IMR-90 (cell line): ENCODE data around the gene MYO9B. TPM values are rescaled to one million over a fixed set of nuclear protein-coding genes. Genes with fewer than 3 reads are reported as not detected.

Experiments
- ATAC-seq: fragments of 200-7000 bp; cut with Tn5 transposase; 2 replicates; pipeline ENCODE4 v1.9.1; 2020; ENCODE audit warnings: low read depth, mild to moderate bottlenecking, moderate library complexity
- BruUV-seq: library from RNA; stranded (reverse); fragments of 400-500 nt; replicated peaks from 2 replicates; lab custom pipeline; 2021; lab: Mats Ljungman, UMichigan
- CTCF ChIA-PET: fragments of 300-600 bp; formaldehyde crosslinking; extraction: SDS; loops from one replicate; lab custom pipeline; 2021; ENCODE audit warnings: antibody characterized with exemption; lab: Yijun Ruan, JAX
- POLR2A ChIA-PET: fragments of 300-600 bp; sonication (Branson Sonifier 250); formaldehyde crosslinking; loops from one replicate; lab custom pipeline; 2022; ENCODE audit warnings: antibody characterized with exemption; ENCODE audit not compliant: unreplicated experiment; lab: Charles Lee
- DNase-seq: peaks from one replicate; pipeline ENCODE4 v3.0.0; 2013
- H2AFZ ChIP-seq: replicated peaks from 2 replicates; pipeline ENCODE3; 2013; ENCODE audit warnings: low read length, mild to moderate bottlenecking; ENCODE audit not compliant: poor library complexity
- H2AK5ac ChIP-seq: 2 replicates; pipeline ENCODE4 v1.6.1; 2013; ENCODE audit warnings: low read depth, low read length, inconsistent platforms
- H2AK9ac ChIP-seq: replicated peaks from 2 replicates; pipeline ENCODE3; 2013; ENCODE audit warnings: mild to moderate bottlenecking, low read depth, low read length, moderate library complexity; ENCODE audit not compliant: poor library complexity
- H2BK120ac ChIP-seq: 2 replicates; pipeline ENCODE4 v1.6.1; 2013; ENCODE audit warnings: low read depth, low read length, inconsistent platforms
- H2BK15ac ChIP-seq: 3 replicates; pipeline ENCODE4 v1.6.1; 2013; ENCODE audit warnings: low read depth, low read length, inconsistent platforms
- H2BK20ac ChIP-seq: 2 replicates; pipeline ENCODE4 v1.6.1; 2013; ENCODE audit warnings: low read depth, mild to moderate bottlenecking, inconsistent platforms, low read length, moderate library complexity
- H2BK5ac ChIP-seq: 2 replicates; pipeline ENCODE4 v1.6.1; 2013; ENCODE audit warnings: mild to moderate bottlenecking, low read depth, low read length, inconsistent platforms; ENCODE audit not compliant: poor library complexity, severe bottlenecking
- H3K14ac ChIP-seq: replicated peaks from 2 replicates; pipeline ENCODE4 v1.6.1; 2013; ENCODE audit warnings: low read depth, low read length, inconsistent platforms
- H3K18ac ChIP-seq: 2 replicates; pipeline ENCODE4 v1.6.1; 2013; ENCODE audit warnings: low read depth, low read length, control low read depth
- H3K23ac ChIP-seq: 2 replicates; pipeline ENCODE4 v1.6.1; 2013; ENCODE audit warnings: low read depth, low read length, inconsistent platforms
- H3K27ac ChIP-seq: 2 replicates; pipeline ENCODE4 v1.5.1; 2013; ENCODE audit warnings: mild to moderate bottlenecking, control low read depth, low read length; ENCODE audit not compliant: insufficient read depth
- H3K27me3 ChIP-seq: 2 replicates; pipeline ENCODE4 v1.6.1; 2013; ENCODE audit warnings: low read length; ENCODE audit not compliant: control insufficient read depth, insufficient read depth
- H3K36me3 ChIP-seq: 2 replicates; pipeline ENCODE4 v1.6.1; 2013; ENCODE audit warnings: low read length, mixed read lengths; ENCODE audit not compliant: control insufficient read depth, insufficient read depth
- H3K4ac ChIP-seq: 2 replicates; pipeline ENCODE4 v1.6.1; 2013; ENCODE audit warnings: low read depth, low read length, inconsistent platforms
- H3K4me1 ChIP-seq: 2 replicates; pipeline ENCODE4 v1.6.1; 2013; ENCODE audit warnings: low read length, mixed read lengths; ENCODE audit not compliant: control insufficient read depth, insufficient read depth
- H3K4me2 ChIP-seq: 2 replicates; pipeline ENCODE4 v1.6.1; 2013; ENCODE audit warnings: low read depth, mild to moderate bottlenecking, control low read depth, low read length, moderate library complexity
- H3K4me3 ChIP-seq: 2 replicates; pipeline ENCODE4 v1.5.1; 2013; ENCODE audit warnings: low read depth, mild to moderate bottlenecking, control low read depth, low read length, moderate library complexity; ENCODE audit not compliant: insufficient read depth
- H3K56ac ChIP-seq: 2 replicates; pipeline ENCODE4 v1.6.1; 2013; ENCODE audit warnings: low read length, inconsistent platforms; ENCODE audit not compliant: insufficient read depth; ENCODE audit errors: extremely low read depth
- H3K79me1 ChIP-seq, 2 experiments: 2 replicates each; pipeline ENCODE4 v1.6.1; 2013; ENCODE audit warnings: low read length in 2 of 2, inconsistent platforms in 1 of 2, low read depth in 1 of 2
- H3K9ac ChIP-seq: 2 replicates; pipeline ENCODE4 v1.6.1; 2013; ENCODE audit warnings: low read depth, low read length, control low read depth
- H3K9me1 ChIP-seq: 2 replicates; pipeline ENCODE4 v1.6.1; 2013; ENCODE audit warnings: low read length, inconsistent platforms; ENCODE audit not compliant: insufficient read depth
- H3K9me3 ChIP-seq: 2 replicates; pipeline ENCODE4 v1.6.1; 2013; ENCODE audit warnings: low read length; ENCODE audit not compliant: control insufficient read depth, insufficient read depth
- H4K20me1 ChIP-seq: 2 replicates; pipeline ENCODE4 v1.6.1; 2013; ENCODE audit warnings: low read length, inconsistent platforms; ENCODE audit not compliant: insufficient read depth
- H4K5ac ChIP-seq: 2 replicates; pipeline ENCODE4 v1.6.1; 2013; ENCODE audit warnings: mild to moderate bottlenecking, low read depth, low read length, control low read depth
- H4K8ac ChIP-seq, 2 experiments: 2 replicates each; pipeline ENCODE4 v1.6.1; 2013; ENCODE audit warnings: low read depth in 2 of 2, low read length in 2 of 2, control low read depth in 1 of 2, inconsistent platforms in 1 of 2
- H4K91ac ChIP-seq: 2 replicates; pipeline ENCODE4 v1.6.1; 2013; ENCODE audit warnings: low read depth, low read length, inconsistent platforms; ENCODE audit not compliant: insufficient read depth
- BHLHE40 ChIP-seq: fragments of 150-350 bp; IDR thresholded peaks from 2 replicates; pipeline ENCODE4 v1.6.1; 2016; ENCODE audit warnings: mild to moderate bottlenecking, low read depth, low read length
- CHD1 ChIP-seq: IDR thresholded peaks from 2 replicates; pipeline ENCODE4 v1.6.1; 2012; ENCODE audit warnings: low read depth, low read length, improper control_type of control experiment
- FOS ChIP-seq: fragments of 150-350 bp; IDR thresholded peaks from 2 replicates; pipeline ENCODE4 v1.6.1; 2016; ENCODE audit warnings: low read depth, low read length
- MAZ ChIP-seq: IDR thresholded peaks from 2 replicates; pipeline ENCODE4 v1.6.1; 2012; ENCODE audit warnings: low read depth, mild to moderate bottlenecking, low read length, improper control_type of control experiment, moderate library complexity, borderline replicate concordance
- MXI1 ChIP-seq: IDR thresholded peaks from 2 replicates; pipeline ENCODE4 v1.6.1; 2012; ENCODE audit warnings: low read depth, mild to moderate bottlenecking, low read length, moderate library complexity, borderline replicate concordance
- NFE2L2 ChIP-seq: fragments of 150-350 bp; IDR thresholded peaks from 2 replicates; pipeline ENCODE4 v1.6.1; 2016; ENCODE audit warnings: low read depth, mild to moderate bottlenecking, low read length
- POLR2A ChIP-seq: IDR thresholded peaks from 2 replicates; pipeline ENCODE4 v1.6.1; 2012; ENCODE audit warnings: mild to moderate bottlenecking, low read depth, low read length
- RCOR1 ChIP-seq: IDR thresholded peaks from 2 replicates; pipeline ENCODE4 v1.6.1; 2012; ENCODE audit warnings: mild to moderate bottlenecking, low read length, improper control_type of control experiment; ENCODE audit not compliant: insufficient replicate concordance
- SMC3 ChIP-seq: fragments of 150-350 bp; IDR thresholded peaks from 2 replicates; pipeline ENCODE4 v1.6.1; 2016; ENCODE audit warnings: low read depth, mild to moderate bottlenecking, antibody characterized with exemption, low read length, moderate library complexity
- USF2 ChIP-seq: fragments of 150-350 bp; IDR thresholded peaks from 2 replicates; pipeline ENCODE4 v1.6.1; 2017; ENCODE audit warnings: mild to moderate bottlenecking, antibody characterized with exemption, low read length, low read depth
- WGBS, 2 experiments: methylation state at CpG; one replicate each; pipeline versions ENCODE4 v1.1.5 to v1.1.7; 2013; ENCODE audit warnings: missing lambda C conversion rate in 2 of 2; ENCODE audit not compliant: insufficient read length in 1 of 2; ENCODE audit errors: extremely low coverage in 2 of 2; 5-methylcytosine and 5-hydroxymethylcytosine counted together
- dilution Hi-C: fragments of 300-500 bp; cut with HindIII; formaldehyde crosslinking; loops from one replicate; pipeline ENCODE4 v1.14.3; 2018; ENCODE audit warnings: low sequenced_read_pairs; ENCODE audit not compliant: unreplicated experiment
- in situ Hi-C: fragments of 300-500 bp; cut with MboI; formaldehyde crosslinking; loops from 3 replicates; pipeline ENCODE4 v1.14.3; 2019; ENCODE audit warnings: low sequenced_read_pairs, inconsistent platforms, mixed read lengths
- intact Hi-C: fragments of 100-400 bp; cut with micrococcal nuclease; formaldehyde crosslinking; loops from 2 replicates; pipeline ENCODE4 v1.10.0; 2022
- polyA plus RNA-seq, 3 experiments: library from polyadenylated mRNA; depleted of rRNA; stranded (reverse); fragments of >200 nt; gene quantifications; 2 replicates each; pipeline ENCODE4 v1.2.3, GENCODE V29; 2012; ENCODE audit warnings: low replicate concordance in 1 of 3
- total RNA-seq: library from RNA; depleted of rRNA; stranded (reverse); fragments of >200 nt; gene quantifications from 2 replicates; pipeline ENCODE4 v1.2.3, GENCODE V29; 2012
- TF ChIP-seq, protein P1 (sequence below): conservative IDR thresholded peaks from 2 replicates; pipeline ENCODE4 v1.5.1; 2012; ENCODE audit warnings: mild to moderate bottlenecking, low read depth, low read length, improper control_type of control experiment
- TF ChIP-seq, protein P2 (sequence below): fragments of 150-350 bp; IDR thresholded peaks from 2 replicates; pipeline ENCODE4 v1.6.1; 2016; ENCODE audit warnings: low read depth, mild to moderate bottlenecking, low read length, moderate library complexity, borderline replicate concordance

Gene MYO9B
- total and polyA plus RNA-seq, 2 of the 4 experiments (the other 2 are of a cell fraction): 61.8 to 77.8 TPM

- H3K56ac ChIP-seq: peak overlapping the region; percentile 91
- H3K4me1 ChIP-seq: peaks cover 11% of the 10 kb centered on the region
- peaks cover 4% of the 10 kb centered on the region; the same call in 1 of the 2 replicates for H3K36me3 ChIP-seq
- H3K79me1 ChIP-seq: peaks cover 27 to 70% of the 10 kb centered on the region in 2 experiments
- H3K9me1 ChIP-seq: peaks cover 5% of the 10 kb centered on the region; the same call in 1 of the 2 replicates
- DNase-seq (peak; percentile 97), ATAC-seq (peak; percentile 97)
- peak overlapping the region; percentile 84 for H3K4me2 ChIP-seq
- peak overlapping the region; percentile 99 for H3K14ac ChIP-seq
- BruUV-seq: no TSS peak
- H2AK5ac ChIP-seq: peak overlapping the region; percentile 95
- H2AK9ac ChIP-seq: peak overlapping the region; percentile 84
- H3K9me3 ChIP-seq: no peaks in the 10 kb centered on the region
- POLR2A ChIA-PET: no interaction called here
- H4K91ac ChIP-seq: peak overlapping the region; percentile 84
- peak overlapping the region; percentile 83 for H4K5ac ChIP-seq
- H3K27ac ChIP-seq: peak overlapping the region; percentile 91
- CTCF ChIA-PET: interaction anchor here (0.5 kb wide), 1 partner anchor 33 kb away, joined by 4 read pairs; no protein-coding TSS in a partner anchor
- H2AFZ ChIP-seq: peak overlapping the region; percentile 92
- intact Hi-C loops: loop anchor here (1.0 to 2.0 kb wide), 3 partner anchors 26 to 60 kb away; partner anchors contain the start of genes HAUS8 and MYO9B
- H3K18ac ChIP-seq: peak overlapping the region; percentile 83
- WGBS, 2 experiments: no CpG with 5 or more reads among the region's 30 CpGs
- no peaks in the 10 kb centered on the region for H3K27me3 ChIP-seq
- H2BK15ac ChIP-seq: peak overlapping the region; percentile 69; the same call in 2 of the 3 replicates
- H3K23ac ChIP-seq: peak overlapping the region; percentile 95; the same call in 1 of the 2 replicates
- peak overlapping the region; percentile 20; the same call in 1 of the 2 replicates for H3K4me3 ChIP-seq
- H2BK120ac ChIP-seq: peak overlapping the region; percentile 94
- H3K4ac ChIP-seq: peak overlapping the region; percentile 97
- peaks cover 19% of the 10 kb centered on the region for H4K20me1 ChIP-seq
- peak overlapping the region; percentile 58 for H3K9ac ChIP-seq
- dilution Hi-C loops: no loop called here
- H4K8ac ChIP-seq: peak overlapping the region; percentile 72 to 97
- in situ Hi-C loops: no loop called here
- peak overlapping the region; percentile 91 for H2BK20ac ChIP-seq
- H2BK5ac ChIP-seq: peak overlapping the region; percentile 90
- TF ChIP-seq, protein P1, sequence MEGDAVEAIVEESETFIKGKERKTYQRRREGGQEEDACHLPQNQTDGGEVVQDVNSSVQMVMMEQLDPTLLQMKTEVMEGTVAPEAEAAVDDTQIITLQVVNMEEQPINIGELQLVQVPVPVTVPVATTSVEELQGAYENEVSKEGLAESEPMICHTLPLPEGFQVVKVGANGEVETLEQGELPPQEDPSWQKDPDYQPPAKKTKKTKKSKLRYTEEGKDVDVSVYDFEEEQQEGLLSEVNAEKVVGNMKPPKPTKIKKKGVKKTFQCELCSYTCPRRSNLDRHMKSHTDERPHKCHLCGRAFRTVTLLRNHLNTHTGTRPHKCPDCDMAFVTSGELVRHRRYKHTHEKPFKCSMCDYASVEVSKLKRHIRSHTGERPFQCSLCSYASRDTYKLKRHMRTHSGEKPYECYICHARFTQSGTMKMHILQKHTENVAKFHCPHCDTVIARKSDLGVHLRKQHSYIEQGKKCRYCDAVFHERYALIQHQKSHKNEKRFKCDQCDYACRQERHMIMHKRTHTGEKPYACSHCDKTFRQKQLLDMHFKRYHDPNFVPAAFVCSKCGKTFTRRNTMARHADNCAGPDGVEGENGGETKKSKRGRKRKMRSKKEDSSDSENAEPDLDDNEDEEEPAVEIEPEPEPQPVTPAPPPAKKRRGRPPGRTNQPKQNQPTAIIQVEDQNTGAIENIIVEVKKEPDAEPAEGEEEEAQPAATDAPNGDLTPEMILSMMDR: peak; percentile 39
- TF ChIP-seq USF2 (no peak), NFE2L2 (no peak), CHD1 (no peak), FOS (peak; percentile 66), MAZ (peak; percentile 54; the same call in 1 of the 2 replicates), MXI1 (0 out of 2 replicates have a peak, but pooled peaks have one; percentile 28), RCOR1 (no peak), SMC3 (peak; percentile 15; the same call in 1 of the 2 replicates), BHLHE40 (peak; percentile 70), POLR2A (peak; percentile 64; the same call in 1 of the 2 replicates)
- TF ChIP-seq, protein P2, sequence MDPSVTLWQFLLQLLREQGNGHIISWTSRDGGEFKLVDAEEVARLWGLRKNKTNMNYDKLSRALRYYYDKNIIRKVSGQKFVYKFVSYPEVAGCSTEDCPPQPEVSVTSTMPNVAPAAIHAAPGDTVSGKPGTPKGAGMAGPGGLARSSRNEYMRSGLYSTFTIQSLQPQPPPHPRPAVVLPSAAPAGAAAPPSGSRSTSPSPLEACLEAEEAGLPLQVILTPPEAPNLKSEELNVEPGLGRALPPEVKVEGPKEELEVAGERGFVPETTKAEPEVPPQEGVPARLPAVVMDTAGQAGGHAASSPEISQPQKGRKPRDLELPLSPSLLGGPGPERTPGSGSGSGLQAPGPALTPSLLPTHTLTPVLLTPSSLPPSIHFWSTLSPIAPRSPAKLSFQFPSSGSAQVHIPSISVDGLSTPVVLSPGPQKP: no peak
Observed at GRCh38 chr19:17135001-17135853, 59.6 kb downstream of the MYO9B start.
